ENCODE measurements around the gene VTCN1. TPM values are rescaled to one million over a fixed set of nuclear protein-coding genes. Genes with fewer than 3 reads are reported as not detected.

VTCN1 gene
- total RNA-seq, 1 experiment from 2014 or later: not detected

DNA sequence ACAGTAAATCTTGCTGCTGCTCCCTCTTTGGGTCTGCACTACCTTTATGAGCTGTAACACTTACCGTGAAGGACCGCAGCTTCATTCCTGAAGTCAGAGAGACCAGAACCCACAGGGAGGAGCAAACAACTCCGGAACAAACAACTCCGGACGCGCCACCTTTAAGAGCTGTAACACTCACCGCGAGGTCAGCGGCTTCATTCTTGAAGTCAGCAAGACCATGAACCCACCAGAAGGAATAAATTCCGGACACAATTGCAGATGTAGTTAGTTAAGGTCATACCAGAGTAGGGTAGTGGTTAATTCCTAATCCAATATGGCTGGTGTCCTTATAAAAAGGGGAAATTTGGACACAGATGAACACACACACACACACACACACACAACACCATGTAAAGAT lies 37.7 kb downstream of the VTCN1 start:
- Histone ChIP-seq H4K20me1 (ENCODE audit: insufficient read depth, low read depth, low read length) (no peaks in the 10 kb centered on the region), H3K9me2 (replicated peaks; ENCODE audit: insufficient read depth, low read length) (no peaks in the 10 kb centered on the region), H3K27ac (ENCODE audit: low read length) (no peak overlapping the region), H3K9ac (ENCODE audit: low read length) (no peak overlapping the region), H3K27me3 (ENCODE audit: low read length) (no peaks in the 10 kb centered on the region), H3K4me3 (ENCODE audit: low read length) (no peak overlapping the region), H3K9me3 (ENCODE audit: low read length) (no peaks in the 10 kb centered on the region), H3K4me2 (ENCODE audit: low read depth, low read length, poor library complexity, severe bottlenecking) (no peak overlapping the region), H2AFZ (ENCODE audit: low read length) (no peak overlapping the region), H3K79me2 (ENCODE audit: low read length) (no peaks in the 10 kb centered on the region), H3K36me3 (ENCODE audit: insufficient read depth, low read length) (no peaks in the 10 kb centered on the region), H3K4me1 (ENCODE audit: low read length) (no peaks in the 10 kb centered on the region)
- DNase-seq: no peak

DNA sequence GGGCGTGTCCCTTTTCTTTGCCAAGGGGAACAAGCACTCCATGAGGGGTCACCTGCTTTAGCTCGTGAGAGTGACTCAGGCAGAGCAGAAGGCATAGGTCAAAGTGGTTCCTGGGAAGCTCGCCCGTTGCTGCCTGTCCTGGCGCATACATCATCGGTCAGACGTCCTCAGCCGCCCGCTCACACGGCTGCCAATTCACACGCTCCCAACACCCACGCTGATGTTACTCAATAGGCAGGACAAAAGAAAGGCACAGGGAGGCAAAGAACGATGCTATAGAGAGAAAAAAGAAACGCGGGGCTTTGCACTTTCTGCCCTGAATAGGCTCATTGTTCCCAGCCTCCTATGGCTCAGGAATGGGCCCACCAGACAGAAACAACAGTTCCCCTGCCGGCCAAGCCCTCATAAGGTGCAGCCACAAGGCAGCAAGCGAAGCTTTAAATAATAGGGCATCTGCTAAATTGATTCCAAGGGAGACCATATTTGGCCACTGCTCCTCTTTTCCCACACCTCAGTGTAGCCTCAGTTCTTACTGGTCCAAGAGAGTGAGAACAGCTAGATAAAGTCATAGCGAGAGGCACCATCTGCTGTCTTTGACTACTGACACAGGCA lies 38.7 kb downstream of the VTCN1 start:
- H3K9ac ChIP-seq (ENCODE audit: low read length): no peak overlapping the region
- H2AFZ ChIP-seq (ENCODE audit: low read length): no peak overlapping the region
- H4K20me1 ChIP-seq (ENCODE audit: insufficient read depth, low read depth, low read length): no peaks in the 10 kb centered on the region
- H3K27ac ChIP-seq (ENCODE audit: low read length): no peak overlapping the region
- H3K4me1 ChIP-seq (ENCODE audit: low read length): no peaks in the 10 kb centered on the region
- no peaks in the 10 kb centered on the region for H3K27me3 ChIP-seq (ENCODE audit: low read length)
- no peak overlapping the region for H3K4me2 ChIP-seq (ENCODE audit: low read depth, low read length, poor library complexity, severe bottlenecking)
- H3K79me2 ChIP-seq (ENCODE audit: low read length): no peaks in the 10 kb centered on the region
- H3K9me2 ChIP-seq (replicated peaks; ENCODE audit: insufficient read depth, low read length): no peaks in the 10 kb centered on the region
- H3K9me3 ChIP-seq (ENCODE audit: low read length): no peaks in the 10 kb centered on the region
- no peak overlapping the region for H3K4me3 ChIP-seq (ENCODE audit: low read length)
- no peaks in the 10 kb centered on the region for H3K36me3 ChIP-seq (ENCODE audit: insufficient read depth, low read length)
- no peak for DNase-seq

DNA sequence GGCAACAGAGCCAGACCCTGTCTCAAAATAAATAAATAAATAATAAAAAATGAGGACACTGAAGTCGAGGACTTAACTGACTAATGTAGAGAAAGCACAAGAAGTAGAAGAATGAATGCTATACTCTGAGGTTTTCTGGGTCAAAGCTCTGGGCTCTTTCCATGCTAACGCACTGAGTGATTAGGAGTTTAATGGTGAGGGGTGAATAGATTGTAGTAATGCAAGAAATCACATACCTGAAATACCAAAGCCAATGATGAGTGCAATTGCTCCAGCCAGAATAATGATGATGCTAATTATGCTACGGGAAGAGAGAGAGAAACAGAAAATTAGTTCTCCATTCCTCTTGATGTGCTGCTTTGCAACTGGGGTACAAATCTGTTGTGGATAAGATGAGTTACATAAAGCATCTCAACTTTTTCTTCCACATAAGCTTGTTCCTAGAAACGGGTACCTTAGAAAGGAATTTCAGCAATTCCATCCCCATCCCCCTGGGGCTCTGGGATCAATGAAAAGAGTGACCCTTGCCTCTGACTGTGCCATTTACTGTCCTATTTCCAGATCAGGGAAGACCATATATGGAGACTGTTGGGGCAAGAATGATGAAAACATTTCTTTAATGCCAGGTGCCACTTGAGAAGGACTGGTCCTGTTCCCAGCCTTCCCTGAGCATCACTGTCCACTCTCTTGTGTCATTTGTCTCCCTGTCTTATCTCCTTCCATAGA lies 40.7 kb downstream of the VTCN1 start:
- H3K79me2 ChIP-seq (ENCODE audit: low read length): no peaks in the 10 kb centered on the region
- no peak overlapping the region for H3K4me3 ChIP-seq (ENCODE audit: low read length)
- no peaks in the 10 kb centered on the region for H3K9me3 ChIP-seq (ENCODE audit: low read length)
- H4K20me1 ChIP-seq (ENCODE audit: insufficient read depth, low read depth, low read length): no peaks in the 10 kb centered on the region
- H3K27me3 ChIP-seq (ENCODE audit: low read length): no peaks in the 10 kb centered on the region
- no peaks in the 10 kb centered on the region for H3K36me3 ChIP-seq (ENCODE audit: insufficient read depth, low read length)
- no peak overlapping the region for H3K4me2 ChIP-seq (ENCODE audit: low read depth, low read length, poor library complexity, severe bottlenecking)
- no peak for DNase-seq
- H3K4me1 ChIP-seq (ENCODE audit: low read length): no peaks in the 10 kb centered on the region
- H3K9me2 ChIP-seq (replicated peaks; ENCODE audit: insufficient read depth, low read length): no peaks in the 10 kb centered on the region
- no peak overlapping the region for H3K27ac ChIP-seq (ENCODE audit: low read length)
- no peak overlapping the region for H2AFZ ChIP-seq (ENCODE audit: low read length)
- H3K9ac ChIP-seq (ENCODE audit: low read length): no peak overlapping the region

DNA sequence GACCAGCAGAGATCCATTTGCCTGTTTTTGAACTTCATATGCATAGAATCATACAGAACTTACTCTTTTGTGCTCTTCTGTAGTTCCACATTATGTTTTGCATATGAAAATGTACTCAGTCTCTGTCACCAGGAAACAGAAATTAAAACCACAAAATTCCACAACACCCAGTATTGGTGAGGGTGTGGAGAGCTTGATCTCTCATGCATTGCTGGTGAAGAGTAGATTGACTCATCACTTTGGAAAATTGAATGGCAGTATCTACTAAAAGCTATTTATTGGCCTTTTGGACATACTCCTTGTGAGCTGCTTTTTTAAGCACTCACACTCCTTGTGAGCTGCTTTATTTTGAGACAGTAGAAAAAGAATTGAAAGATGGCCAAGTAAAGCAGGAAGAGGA lies 43.3 kb downstream of the VTCN1 start:
- no peaks in the 10 kb centered on the region for H3K79me2 ChIP-seq (ENCODE audit: low read length)
- no peak overlapping the region for H2AFZ ChIP-seq (ENCODE audit: low read length)
- H3K27me3 ChIP-seq (ENCODE audit: low read length): no peaks in the 10 kb centered on the region
- H4K20me1 ChIP-seq (ENCODE audit: insufficient read depth, low read depth, low read length): no peaks in the 10 kb centered on the region
- H3K4me1 ChIP-seq (ENCODE audit: low read length): no peaks in the 10 kb centered on the region
- no peaks in the 10 kb centered on the region for H3K9me2 ChIP-seq (replicated peaks; ENCODE audit: insufficient read depth, low read length)
- H3K27ac ChIP-seq (ENCODE audit: low read length): no peak overlapping the region
- no peak overlapping the region for H3K4me2 ChIP-seq (ENCODE audit: low read depth, low read length, poor library complexity, severe bottlenecking)
- H3K9ac ChIP-seq (ENCODE audit: low read length): no peak overlapping the region
- no peaks in the 10 kb centered on the region for H3K9me3 ChIP-seq (ENCODE audit: low read length)
- DNase-seq: no peak
- H3K4me3 ChIP-seq (ENCODE audit: low read length): no peak overlapping the region
- no peaks in the 10 kb centered on the region for H3K36me3 ChIP-seq (ENCODE audit: insufficient read depth, low read length)

DNA sequence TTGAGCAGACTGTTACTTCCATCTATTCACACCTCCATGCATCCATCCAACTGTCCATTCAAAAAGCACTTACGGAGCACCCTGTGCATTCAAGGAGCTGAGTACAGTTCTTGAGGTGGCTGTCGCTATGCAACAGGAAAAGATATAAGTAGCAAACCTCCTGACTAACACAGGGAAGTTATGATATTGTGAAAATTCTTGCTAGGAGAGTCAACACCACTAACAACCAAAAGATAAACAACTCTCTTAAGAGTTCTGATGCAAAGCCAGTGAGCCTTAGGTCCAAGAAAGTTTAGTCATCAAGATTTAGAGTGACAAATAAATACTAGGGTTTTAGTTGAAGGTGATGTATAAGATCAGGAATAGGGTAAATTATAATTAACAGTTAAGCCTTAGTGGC lies 44.7 kb downstream of the VTCN1 start:
- Histone ChIP-seq H3K9ac (ENCODE audit: low read length) (no peak overlapping the region), H3K4me2 (ENCODE audit: low read depth, low read length, poor library complexity, severe bottlenecking) (no peak overlapping the region)

DNA sequence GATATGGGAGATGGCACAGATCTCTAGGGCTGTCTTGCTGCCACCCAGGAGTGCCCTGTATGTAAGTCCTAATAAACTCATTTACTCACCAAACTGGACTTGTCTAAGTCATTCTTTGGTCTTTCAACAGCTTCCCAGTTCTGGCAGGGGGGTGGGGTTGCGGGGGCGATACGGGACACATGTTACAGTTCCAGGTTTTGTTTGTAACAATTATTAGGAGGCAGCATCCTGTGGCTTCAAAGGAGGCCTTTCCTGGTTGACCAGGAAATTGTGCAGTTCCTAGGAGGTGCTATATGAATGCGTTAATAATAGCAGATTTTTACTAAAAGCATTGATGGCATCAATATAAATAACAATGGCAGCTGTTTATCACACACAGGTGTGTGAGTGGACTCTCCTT lies 46.5 kb downstream of the VTCN1 start:
- H4K20me1 ChIP-seq (ENCODE audit: insufficient read depth, low read depth, low read length): no peaks in the 10 kb centered on the region
- H3K27ac ChIP-seq (ENCODE audit: low read length): no peak overlapping the region
- H3K9ac ChIP-seq (ENCODE audit: low read length): no peak overlapping the region
- H3K79me2 ChIP-seq (ENCODE audit: low read length): no peaks in the 10 kb centered on the region
- no peaks in the 10 kb centered on the region for H3K27me3 ChIP-seq (ENCODE audit: low read length)
- H2AFZ ChIP-seq (ENCODE audit: low read length): no peak overlapping the region
- no peak overlapping the region for H3K4me2 ChIP-seq (ENCODE audit: low read depth, low read length, poor library complexity, severe bottlenecking)
- H3K36me3 ChIP-seq (ENCODE audit: insufficient read depth, low read length): no peaks in the 10 kb centered on the region
- H3K9me2 ChIP-seq (replicated peaks; ENCODE audit: insufficient read depth, low read length): no peaks in the 10 kb centered on the region
- H3K4me3 ChIP-seq (ENCODE audit: low read length): no peak overlapping the region
- no peak for DNase-seq
- no peaks in the 10 kb centered on the region for H3K4me1 ChIP-seq (ENCODE audit: low read length)
- no peaks in the 10 kb centered on the region for H3K9me3 ChIP-seq (ENCODE audit: low read length)

More for the DNA sequence above, 44.7 kb downstream of the VTCN1 start:
- Histone ChIP-seq H3K9me2 (replicated peaks; ENCODE audit: insufficient read depth, low read length) (no peaks in the 10 kb centered on the region), H3K4me3 (ENCODE audit: low read length) (no peak overlapping the region), H4K20me1 (ENCODE audit: insufficient read depth, low read depth, low read length) (no peaks in the 10 kb centered on the region), H3K9me3 (ENCODE audit: low read length) (no peaks in the 10 kb centered on the region), H3K27ac (ENCODE audit: low read length) (no peak overlapping the region), H2AFZ (ENCODE audit: low read length) (no peak overlapping the region), H3K79me2 (ENCODE audit: low read length) (no peaks in the 10 kb centered on the region), H3K4me1 (ENCODE audit: low read length) (no peaks in the 10 kb centered on the region), H3K27me3 (ENCODE audit: low read length) (no peaks in the 10 kb centered on the region), H3K36me3 (ENCODE audit: insufficient read depth, low read length) (no peaks in the 10 kb centered on the region)
- DNase-seq: no peak

DNA sequence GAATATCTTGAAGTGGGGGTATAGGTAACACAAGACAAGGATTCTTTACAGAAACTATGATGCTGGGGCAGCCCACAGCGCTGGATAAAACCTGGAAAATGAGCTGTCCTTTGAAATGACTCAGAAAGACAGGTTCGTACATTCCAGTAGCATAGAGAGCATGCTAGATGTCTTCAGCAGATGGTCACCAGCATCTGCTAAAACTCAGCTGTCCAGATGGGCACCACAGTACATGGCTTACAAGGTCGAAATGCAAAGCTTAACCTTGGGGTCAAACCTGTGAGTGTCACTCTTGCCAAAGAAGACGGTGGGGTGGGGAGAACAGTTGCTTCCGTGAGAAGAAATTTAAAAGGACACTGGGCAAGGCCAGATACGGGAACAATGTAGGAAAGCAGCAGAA lies 47.9 kb downstream of the VTCN1 start:
- H3K4me3 ChIP-seq (ENCODE audit: low read length): no peak overlapping the region
- no peaks in the 10 kb centered on the region for H3K9me2 ChIP-seq (replicated peaks; ENCODE audit: insufficient read depth, low read length)
- H3K9me3 ChIP-seq (ENCODE audit: low read length): no peaks in the 10 kb centered on the region
- H3K4me1 ChIP-seq (ENCODE audit: low read length): no peaks in the 10 kb centered on the region
- H3K36me3 ChIP-seq (ENCODE audit: insufficient read depth, low read length): no peaks in the 10 kb centered on the region
- H2AFZ ChIP-seq (ENCODE audit: low read length): no peak overlapping the region
- H3K4me2 ChIP-seq (ENCODE audit: low read depth, low read length, poor library complexity, severe bottlenecking): no peak overlapping the region
- H3K27me3 ChIP-seq (ENCODE audit: low read length): no peaks in the 10 kb centered on the region
- no peaks in the 10 kb centered on the region for H4K20me1 ChIP-seq (ENCODE audit: insufficient read depth, low read depth, low read length)
- H3K27ac ChIP-seq (ENCODE audit: low read length): no peak overlapping the region
- no peak for DNase-seq
- H3K9ac ChIP-seq (ENCODE audit: low read length): no peak overlapping the region
- H3K79me2 ChIP-seq (ENCODE audit: low read length): no peaks in the 10 kb centered on the region

DNA sequence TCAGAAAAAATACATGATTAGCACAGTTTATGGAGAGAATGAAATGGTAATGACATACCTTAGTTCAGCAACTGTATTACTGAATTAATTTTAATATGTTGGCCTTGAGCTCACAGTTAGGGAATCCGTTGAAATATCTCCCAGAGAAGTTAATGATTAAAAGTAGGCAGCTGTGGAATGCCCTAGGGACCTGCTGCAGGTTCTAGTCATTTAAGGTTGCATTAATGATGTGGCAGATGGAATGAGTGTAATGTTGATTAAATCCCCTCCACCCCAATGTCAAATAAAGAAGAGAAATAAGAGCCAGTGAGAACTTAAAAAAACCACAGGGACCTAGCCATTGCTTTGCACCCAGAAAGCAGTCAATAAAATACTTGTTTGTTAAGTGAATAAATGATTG lies 48.8 kb downstream of the VTCN1 start:
- Histone ChIP-seq H3K9me2 (replicated peaks; ENCODE audit: insufficient read depth, low read length) (no peaks in the 10 kb centered on the region), H2AFZ (ENCODE audit: low read length) (no peak overlapping the region), H3K4me2 (ENCODE audit: low read depth, low read length, poor library complexity, severe bottlenecking) (no peak overlapping the region), H4K20me1 (ENCODE audit: insufficient read depth, low read depth, low read length) (no peaks in the 10 kb centered on the region), H3K79me2 (ENCODE audit: low read length) (no peaks in the 10 kb centered on the region), H3K27me3 (ENCODE audit: low read length) (no peaks in the 10 kb centered on the region), H3K27ac (ENCODE audit: low read length) (no peak overlapping the region), H3K9me3 (ENCODE audit: low read length) (no peaks in the 10 kb centered on the region), H3K9ac (ENCODE audit: low read length) (no peak overlapping the region), H3K4me3 (ENCODE audit: low read length) (no peak overlapping the region), H3K36me3 (ENCODE audit: insufficient read depth, low read length) (no peaks in the 10 kb centered on the region), H3K4me1 (ENCODE audit: low read length) (no peaks in the 10 kb centered on the region)
- no peak for DNase-seq
